Neural progenitor cell (in vitro differentiated cells): ENCODE measurements around the gene LPCAT4.

ENCODE experiments used
- EZH2phosphoT487 ChIP-seq: fragments of 200-600 bp; sonication (generic); IDR thresholded peaks from 2 replicates; pipeline ENCODE4 v1.6.1; 2017; ENCODE audit warnings: antibody characterized with exemption
- TF ChIP-seq, protein P1 (sequence below): fragments of 200-600 bp; sonication (generic); IDR thresholded peaks from 2 replicates; pipeline ENCODE4 v1.5.1; 2017; ENCODE audit warnings: antibody characterized with exemption, mild to moderate bottlenecking

DNA sequence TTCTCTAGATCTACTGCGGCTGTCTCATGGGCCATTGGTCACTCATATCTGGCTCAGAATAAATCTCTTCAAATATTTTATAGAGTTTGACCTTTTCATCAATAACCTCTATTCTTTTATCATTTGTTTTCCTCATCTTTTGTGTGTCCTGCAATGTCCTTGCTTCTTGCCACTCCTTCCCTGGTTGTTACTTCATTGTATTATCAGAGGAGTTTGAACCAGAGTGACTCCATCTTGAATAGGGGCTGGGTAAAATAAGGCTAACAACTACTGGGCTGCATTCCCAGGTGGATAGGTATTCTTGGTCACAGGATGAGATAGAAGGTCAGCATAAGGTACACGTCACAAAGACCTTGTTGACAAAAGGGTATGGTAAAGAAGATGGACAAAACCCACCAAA, 9.9 kb upstream of the LPCAT4 start:
- TF ChIP-seq, protein P1, sequence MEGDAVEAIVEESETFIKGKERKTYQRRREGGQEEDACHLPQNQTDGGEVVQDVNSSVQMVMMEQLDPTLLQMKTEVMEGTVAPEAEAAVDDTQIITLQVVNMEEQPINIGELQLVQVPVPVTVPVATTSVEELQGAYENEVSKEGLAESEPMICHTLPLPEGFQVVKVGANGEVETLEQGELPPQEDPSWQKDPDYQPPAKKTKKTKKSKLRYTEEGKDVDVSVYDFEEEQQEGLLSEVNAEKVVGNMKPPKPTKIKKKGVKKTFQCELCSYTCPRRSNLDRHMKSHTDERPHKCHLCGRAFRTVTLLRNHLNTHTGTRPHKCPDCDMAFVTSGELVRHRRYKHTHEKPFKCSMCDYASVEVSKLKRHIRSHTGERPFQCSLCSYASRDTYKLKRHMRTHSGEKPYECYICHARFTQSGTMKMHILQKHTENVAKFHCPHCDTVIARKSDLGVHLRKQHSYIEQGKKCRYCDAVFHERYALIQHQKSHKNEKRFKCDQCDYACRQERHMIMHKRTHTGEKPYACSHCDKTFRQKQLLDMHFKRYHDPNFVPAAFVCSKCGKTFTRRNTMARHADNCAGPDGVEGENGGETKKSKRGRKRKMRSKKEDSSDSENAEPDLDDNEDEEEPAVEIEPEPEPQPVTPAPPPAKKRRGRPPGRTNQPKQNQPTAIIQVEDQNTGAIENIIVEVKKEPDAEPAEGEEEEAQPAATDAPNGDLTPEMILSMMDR: no peak
- no peak for TF ChIP-seq EZH2phosphoT487
